ENCODE data around the gene PHLDA2. TPM values are rescaled to one million over a fixed set of nuclear protein-coding genes. Genes with fewer than 3 reads are reported as not detected.
A peak's percentile ranks its signal among the peaks of the same experiment; 100 is the strongest.

The PHLDA2 gene
- total and polyA plus RNA-seq, 9 of the 15 experiments (the other 6 are each of a cell fraction or from before 2014, with no cell fraction given): 0.43 to 42.4 (median 4.7) TPM

- TF ChIP-seq MBD1 (CRISPR knock-in tag; IDR thresholded peaks at IDR 0.05): no peak
- peak; percentile 96 for TF ChIP-seq MAX (CRISPR knock-in tag; IDR thresholded peaks at IDR 0.05)
- TF ChIP-seq PRMT5 (CRISPR knock-in tag; IDR thresholded peaks at IDR 0.05): no peak
- TF ChIP-seq CBX1 (IDR thresholded peaks at IDR 0.05; ENCODE audit: low read depth): peak; percentile 63; the same call in 1 of the 2 replicates
- peak; percentile 7 for TF ChIP-seq RBM25 (IDR thresholded peaks at IDR 0.05; ENCODE audit: low read depth, low read length, severe bottlenecking)
- TF ChIP-seq SMARCB1 (IDR thresholded peaks at IDR 0.05; ENCODE audit: insufficient read length, low read depth): no peak
- TF ChIP-seq E2F5 (CRISPR knock-in tag; IDR thresholded peaks at IDR 0.05): 0 out of 2 replicates have a peak, but pooled peaks have one; percentile 31
- peak; percentile 87; the same call in 1 of the 2 replicates for TF ChIP-seq ZNF282 (CRISPR knock-in tag; IDR thresholded peaks at IDR 0.05)
- no peak for TF ChIP-seq ZNF583 (CRISPR knock-in tag; IDR thresholded peaks at IDR 0.05)
- TF ChIP-seq RNF2 (IDR thresholded peaks at IDR 0.05): peak; percentile 29; the same call in 1 of the 2 replicates
- no peak for TF ChIP-seq ZNF449 (CRISPR knock-in tag; IDR thresholded peaks at IDR 0.05)
- TF ChIP-seq ZFP91 (CRISPR knock-in tag; IDR thresholded peaks at IDR 0.05): peak; percentile 41; the same call in 1 of the 2 replicates
- TF ChIP-seq HNRNPLL (IDR thresholded peaks at IDR 0.05; ENCODE audit: low read depth, low read length, poor library complexity, severe bottlenecking): peak; percentile 45
- TF ChIP-seq NFXL1 (CRISPR knock-in tag; IDR thresholded peaks at IDR 0.05): no peak
- peak; percentile 41 for TF ChIP-seq NFIC (IDR thresholded peaks at IDR 0.05)
- TF ChIP-seq FOXO4 (CRISPR knock-in tag; IDR thresholded peaks at IDR 0.05): no peak
- peak; percentile 94 for TF ChIP-seq NR3C1 (CRISPR knock-in tag; IDR thresholded peaks at IDR 0.05)
- TF ChIP-seq ZNF324 (CRISPR knock-in tag; IDR thresholded peaks at IDR 0.05): no peak
- peak; percentile 79 for TF ChIP-seq SMAD4 (CRISPR knock-in tag; conservative IDR thresholded peaks at IDR 0.05)
- peak; percentile 43; the same call in 1 of the 2 replicates for TF ChIP-seq JUN (IDR thresholded peaks at IDR 0.05; ENCODE audit: borderline replicate concordance, low read depth, low read length)
- peak; percentile 91; the same call in 1 of the 2 replicates for TF ChIP-seq JUN (CRISPR knock-in tag; IDR thresholded peaks at IDR 0.05; ENCODE audit: borderline replicate concordance)
These were observed 44.1 kb downstream of the PHLDA2 start (continued) for GRCh38 chr11:2885017-2885677.

Data from K562 (cell line).